GM12865 (cell line): Measurements from ENCODE around the gene RSAD2.
"Not testable (repeated sequence)": the region's sequence is repeated elsewhere in the genome, so short reads cannot be mapped to it uniquely, and the experiment has no call there.

Source experiments
- DNase-seq: peaks from one replicate; pipeline ENCODE4 v3.0.0; 2010; ENCODE audit warnings: low read depth
- H3K4me3 ChIP-seq: 2 replicates; pipeline ENCODE4 v1.5.1; 2011; ENCODE audit warnings: mild to moderate bottlenecking, low read depth, low read length, control low read depth
- CTCF ChIP-seq: IDR thresholded peaks from 2 replicates; pipeline ENCODE4 v1.5.1; 2011; ENCODE audit warnings: low read length, control low read depth, low read depth, inconsistent platforms; ENCODE audit not compliant: insufficient read depth; ENCODE audit errors: missing control alignments

RSAD2 gene

GRCh38 chr2:6896930-6897759 lies 19.6 kb downstream of the RSAD2 start:
- peak; percentile 52 for DNase-seq
- no peak overlapping the region for H3K4me3 ChIP-seq
- TF ChIP-seq CTCF: peak; percentile 48

- not testable (repeated sequence) for H3K4me3 ChIP-seq, DNase-seq
These were observed 25.0 kb downstream of the RSAD2 start for GRCh38 chr2:6902581-6902980.

- DNase-seq: no peak
- no peak overlapping the region for H3K4me3 ChIP-seq
- TF ChIP-seq CTCF: no peak
These were observed 28.1 kb downstream of the RSAD2 start for GRCh38 chr2:6905668-6906067.

- TF ChIP-seq CTCF: no peak
These were observed 28.7 kb downstream of the RSAD2 start for GRCh38 chr2:6906165-6906741.

GRCh38 chr2:6908291-6908690 lies 30.7 kb downstream of the RSAD2 start:
- DNase-seq: no peak
- H3K4me3 ChIP-seq: no peak overlapping the region
- TF ChIP-seq CTCF: no peak

More at GRCh38 chr2:6906165-6906741, 28.7 kb downstream of the RSAD2 start:
- DNase-seq: no peak
- H3K4me3 ChIP-seq: no peak overlapping the region

- DNase-seq: peak; percentile 84
- H3K4me3 ChIP-seq: no peak overlapping the region
- no peak for TF ChIP-seq CTCF
These were observed 32.1 kb downstream of the RSAD2 start for GRCh38 chr2:6909431-6910385.

GRCh38 chr2:6911721-6912120 lies 34.1 kb downstream of the RSAD2 start:
- DNase-seq: no peak
- H3K4me3 ChIP-seq: no peak overlapping the region
- TF ChIP-seq CTCF: no peak
